Cardiac muscle cell (in vitro differentiated cells and primary cell): ENCODE measurements around the gene PLXNA2. TPM values are rescaled to one million over a fixed set of nuclear protein-coding genes. Genes with fewer than 3 reads are reported as not detected.

Source experiments
- DNase-seq, 2 donors: peaks; one replicate each; pipeline versions ENCODE4 v3.0.0 to v3.0.0-alpha.2; 2010 to 2017; ENCODE audit warnings: low read depth in 1 of 2, low spot score in 1 of 2
- H3K27ac ChIP-seq: fragments of 200-600 bp; sonication (generic); 2 replicates; pipeline ENCODE4 v1.5.1; 2016
- H3K27me3 ChIP-seq: fragments of 200-600 bp; sonication (generic); 2 replicates; pipeline ENCODE4 v1.6.0; 2016; ENCODE audit warnings: control low read depth
- H3K36me3 ChIP-seq: fragments of 200-600 bp; sonication (generic); 2 replicates; pipeline ENCODE4 v1.5.1; 2016; ENCODE audit warnings: control low read depth
- H3K4me1 ChIP-seq: fragments of 200-600 bp; sonication (generic); 2 replicates; pipeline ENCODE4 v1.8.1; 2017; ENCODE audit warnings: low read depth, mild to moderate bottlenecking, mixed run types
- H3K4me3 ChIP-seq: fragments of 200-600 bp; sonication (generic); 2 replicates; pipeline ENCODE4 v1.5.1; 2016; ENCODE audit warnings: mild to moderate bottlenecking
- H3K9me3 ChIP-seq: fragments of 200-600 bp; sonication (generic); 2 replicates; pipeline ENCODE4 v1.5.1; 2017; ENCODE audit warnings: low read depth, mild to moderate bottlenecking, control low read depth
- CTCF ChIP-seq: IDR thresholded peaks from 2 replicates; pipeline ENCODE4 v1.5.1; 2012; ENCODE audit warnings: low read depth, mild to moderate bottlenecking, low read length
- polyA plus RNA-seq: library from polyadenylated mRNA; unstranded; fragments of >200 nt; fragmentation: Nextera tagmentation; extraction: Ambion mirVana; gene quantifications from 2 replicates; pipeline ENCODE4 v1.2.1, GENCODE V29; 2016
- total RNA-seq: library from RNA; depleted of rRNA; stranded (reverse); fragments of >200 nt; gene quantifications from 2 replicates; pipeline ENCODE4 v1.2.3, GENCODE V29; 2016

Gene PLXNA2
- total and polyA plus RNA-seq, 2 experiments from 2014 or later, result 23.2 to 55.3 TPM

- peak; percentile 82 for TF ChIP-seq CTCF
- Histone ChIP-seq H3K27me3 (peaks cover 2% of the 10 kb centered on the region), H3K4me1 (no peaks in the 10 kb centered on the region), H3K9me3 (no peaks in the 10 kb centered on the region), H3K27ac (no peak overlapping the region), H3K36me3 (no peaks in the 10 kb centered on the region), H3K4me3 (no peak overlapping the region)
- peak; percentile 81 to 88 for DNase-seq
Observed at GRCh38 chr1:207997486-207998268, 246.5 kb downstream of the PLXNA2 start.

GRCh38 chr1:207996636-207997035, 247.5 kb downstream of the PLXNA2 start:
- no peaks in the 10 kb centered on the region for H3K9me3 ChIP-seq
- peaks cover 2% of the 10 kb centered on the region for H3K27me3 ChIP-seq
- H3K4me3 ChIP-seq, result no peak overlapping the region
- no peak for DNase-seq
- no peak for TF ChIP-seq CTCF
- no peaks in the 10 kb centered on the region for H3K4me1 ChIP-seq
- no peak overlapping the region for H3K27ac ChIP-seq
- H3K36me3 ChIP-seq, result no peaks in the 10 kb centered on the region

- H3K4me3 ChIP-seq, result no peak overlapping the region
- H3K27ac ChIP-seq, result no peak overlapping the region
- H3K4me1 ChIP-seq, result no peaks in the 10 kb centered on the region
- TF ChIP-seq CTCF, result no peak
- H3K36me3 ChIP-seq, result no peaks in the 10 kb centered on the region
- no peak for DNase-seq
- no peaks in the 10 kb centered on the region for H3K9me3 ChIP-seq
- H3K27me3 ChIP-seq, result peaks cover 2% of the 10 kb centered on the region
Observed at GRCh38 chr1:207995576-207995975, 248.6 kb downstream of the PLXNA2 start.

- no peaks in the 10 kb centered on the region for H3K4me1 ChIP-seq
- peak; percentile 25 to 32 for DNase-seq
- H3K4me3 ChIP-seq, result no peak overlapping the region
- H3K27ac ChIP-seq, result no peak overlapping the region
- peak; percentile 48 for TF ChIP-seq CTCF
- H3K27me3 ChIP-seq, result peaks cover 5% of the 10 kb centered on the region
- no peaks in the 10 kb centered on the region for H3K9me3 ChIP-seq
- H3K36me3 ChIP-seq, result no peaks in the 10 kb centered on the region
Observed at GRCh38 chr1:207993477-207994445, 250.4 kb downstream of the PLXNA2 start.

GRCh38 chr1:207992677-207993236, 251.4 kb downstream of the PLXNA2 start:
- Histone ChIP-seq H3K9me3 (no peaks in the 10 kb centered on the region), H3K4me1 (no peaks in the 10 kb centered on the region), H3K27ac (no peak overlapping the region), H3K36me3 (no peaks in the 10 kb centered on the region), H3K27me3 (peaks cover 5% of the 10 kb centered on the region), H3K4me3 (no peak overlapping the region)
- no peak for TF ChIP-seq CTCF
- DNase-seq, result peak in 1 of 2 donors; percentile 37
